ENCODE data around the gene FAM53A.
A peak's percentile ranks its signal among the peaks of the same experiment; 100 is the strongest.
"Not testable (repeated sequence)": the region's sequence is repeated elsewhere in the genome, so short reads cannot be mapped to it uniquely, and the experiment has no call there.

FAM53A gene

GRCh38 chr4:1706358-1706757 is 22.2 kb upstream of the FAM53A start:
- TF ChIP-seq ZFX (IDR thresholded peaks at IDR 0.05) (no peak), CTCF (conservative IDR thresholded peaks at IDR 0.05) (no peak)
- no peak overlapping the region for H3K27ac ChIP-seq

GRCh38 chr4:1705732-1706131 is 21.6 kb upstream of the FAM53A start:
- H3K27ac ChIP-seq: no peak overlapping the region
- TF ChIP-seq CTCF (conservative IDR thresholded peaks at IDR 0.05) (no peak), ZFX (IDR thresholded peaks at IDR 0.05) (no peak)

GRCh38 chr4:1703867-1704266 is 19.8 kb upstream of the FAM53A start:
- no peak for TF ChIP-seq CTCF (conservative IDR thresholded peaks at IDR 0.05)
- no peak for TF ChIP-seq ZFX (IDR thresholded peaks at IDR 0.05)
- H3K27ac ChIP-seq: no peak overlapping the region

GRCh38 chr4:1701671-1702070 is 17.6 kb upstream of the FAM53A start:
- not testable (repeated sequence) for H3K27ac ChIP-seq

- TF ChIP-seq ZFX (IDR thresholded peaks at IDR 0.05) (no peak), CTCF (conservative IDR thresholded peaks at IDR 0.05) (no peak)
- H3K27ac ChIP-seq: no peak overlapping the region
Measured at GRCh38 chr4:1695913-1696312, 11.8 kb upstream of the FAM53A start.

- no peak overlapping the region for H3K27ac ChIP-seq
- peak; percentile 95 for TF ChIP-seq CTCF (conservative IDR thresholded peaks at IDR 0.05)
- TF ChIP-seq ZFX (IDR thresholded peaks at IDR 0.05): no peak
Measured at GRCh38 chr4:1693131-1693896, 9.2 kb upstream of the FAM53A start.

GRCh38 chr4:1691737-1692373 is 7.7 kb upstream of the FAM53A start:
- TF ChIP-seq ZFX (IDR thresholded peaks at IDR 0.05) (no peak), CTCF (conservative IDR thresholded peaks at IDR 0.05) (no peak)
- no peak overlapping the region for H3K27ac ChIP-seq

- no peak for TF ChIP-seq CTCF (conservative IDR thresholded peaks at IDR 0.05)
- no peak for TF ChIP-seq ZFX (IDR thresholded peaks at IDR 0.05)
- H3K27ac ChIP-seq: no peak overlapping the region
Measured at GRCh38 chr4:1690698-1691097, 6.6 kb upstream of the FAM53A start.
